CD8-positive, alpha-beta memory T cell (primary cell): ENCODE measurements around the gene CHST3. TPM values are rescaled to one million over a fixed set of nuclear protein-coding genes. Genes with fewer than 3 reads are reported as not detected.

Source experiments
- CTCF ChIA-PET: fragments of 350-600 bp; sonication (Branson Sonifier 250); formaldehyde crosslinking; loops from one replicate; lab custom pipeline; 2021; ENCODE audit warnings: antibody characterized with exemption; lab: Charles Lee
- POLR2A ChIA-PET: fragments of 350-600 bp; sonication (Branson Sonifier 250); formaldehyde crosslinking; loops from one replicate; lab custom pipeline; 2021; ENCODE audit warnings: antibody characterized with exemption; lab: Charles Lee
- DNase-seq, 5 donors: peaks; one replicate each; pipeline versions ENCODE4 v3.0.0 to v3.0.0-alpha.2; 2020 to 2022; ENCODE audit warnings: mixed read lengths in 1 of 5
- H3K27ac ChIP-seq: one replicate; pipeline ENCODE4 v1.7.0; 2013; ENCODE audit warnings: low read depth, mild to moderate bottlenecking, low read length, moderate library complexity
- H3K27me3 ChIP-seq: 2 replicates; pipeline ENCODE4 v1.7.0; 2013; ENCODE audit warnings: low read length, mild to moderate bottlenecking; ENCODE audit not compliant: insufficient read depth, poor library complexity, severe bottlenecking
- H3K36me3 ChIP-seq: 2 replicates; pipeline ENCODE4 v1.7.0; 2013; ENCODE audit warnings: mild to moderate bottlenecking, low read length, moderate library complexity; ENCODE audit not compliant: insufficient read depth
- H3K4me1 ChIP-seq: 2 replicates; pipeline ENCODE4 v1.7.0; 2013; ENCODE audit warnings: mild to moderate bottlenecking, low read length, moderate library complexity; ENCODE audit not compliant: insufficient read depth
- H3K4me3 ChIP-seq: 2 replicates; pipeline ENCODE4 v1.7.0; 2013; ENCODE audit warnings: mild to moderate bottlenecking, low read length
- H3K9me3 ChIP-seq: 2 replicates; pipeline ENCODE4 v1.7.0; 2013; ENCODE audit warnings: mild to moderate bottlenecking, low read length
- H3K27ac Mint-ChIP-seq, 8 donors: one replicate each; pipeline ENCODE4 v1.8.0; 2020 to 2021; ENCODE audit warnings: mixed read lengths in 8 of 8, mild to moderate bottlenecking in 6 of 8, inconsistent platforms in 3 of 8, moderate library complexity in 3 of 8
- H3K27me3 Mint-ChIP-seq, 2 donors: one replicate each; pipeline ENCODE4 v1.8.0; 2020 to 2021; ENCODE audit warnings: mixed read lengths in 2 of 2, mild to moderate bottlenecking in 1 of 2, moderate library complexity in 1 of 2
- H3K36me3 Mint-ChIP-seq, 3 donors: one replicate each; pipeline ENCODE4 v1.8.0; 2020 to 2021; ENCODE audit warnings: mixed read lengths in 3 of 3, inconsistent platforms in 1 of 3, mild to moderate bottlenecking in 1 of 3
- H3K4me1 Mint-ChIP-seq, 3 donors: one replicate each; pipeline ENCODE4 v1.8.0; 2020 to 2021; ENCODE audit warnings: mixed read lengths in 3 of 3, inconsistent platforms in 1 of 3, mild to moderate bottlenecking in 1 of 3
- H3K4me3 Mint-ChIP-seq, 7 donors: one replicate each; pipeline ENCODE4 v1.8.0; 2020 to 2021; ENCODE audit warnings: mixed read lengths in 7 of 7, mild to moderate bottlenecking in 6 of 7, moderate library complexity in 4 of 7, inconsistent platforms in 2 of 7
- H3K9me3 Mint-ChIP-seq, 5 donors: one replicate each; pipeline ENCODE4 v1.8.0; 2020 to 2022; ENCODE audit warnings: mixed read lengths in 5 of 5, mild to moderate bottlenecking in 3 of 5, moderate library complexity in 2 of 5, inconsistent platforms in 1 of 5
- polyA plus RNA-seq: library from polyadenylated mRNA; unstranded; fragments of 300-500 nt; fragmentation: Illumina TruSeq; gene quantifications from one replicate; pipeline ENCODE4 v1.2.3, GENCODE V29; 2021
- total RNA-seq, 2 experiments: library from RNA; stranded (reverse); gene quantifications; one replicate each; pipeline ENCODE4 v1.2.3, GENCODE V29; 2021

The CHST3 gene
- total and polyA plus RNA-seq, 3 experiments from 2014 or later, result 0.07 TPM; not detected in 1

DNA sequence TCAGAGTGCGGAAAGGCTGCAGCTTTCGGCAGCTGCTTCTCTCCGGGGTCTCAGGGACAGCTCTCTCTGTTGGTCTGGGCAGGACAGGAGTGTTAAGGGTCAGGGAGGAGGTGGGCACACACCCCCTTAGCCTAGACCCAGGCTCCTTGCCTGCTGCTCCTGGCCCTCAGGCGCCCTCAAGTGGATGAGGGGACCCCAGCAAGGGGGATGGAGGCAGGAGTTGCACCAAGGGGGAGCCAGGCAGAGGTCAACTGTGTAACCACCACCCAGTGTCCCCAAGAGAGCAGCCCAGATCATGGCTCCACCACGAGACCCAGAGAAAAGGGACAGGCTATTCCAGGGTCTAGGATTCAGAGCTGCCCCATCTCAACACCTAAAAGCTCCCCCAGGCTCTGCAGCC lies 97.3 kb downstream of the CHST3 start:
- DNase-seq, result no peak
- peak overlapping the region in 3 of 7 donors; percentile 26 to 85 (median 79) for H3K4me3 Mint-ChIP-seq
- no peaks in the 10 kb centered on the region for H3K4me1 ChIP-seq
- ChIA-PET CTCF (interaction anchor here (0.8 to 4.2 kb wide), 6 partner anchors 13 to 278 kb away, joined by 3 to 24 read pairs (median 3); no protein-coding TSS in a partner anchor), POLR2A (interaction anchor here (0.8 to 2.0 kb wide), 4 partner anchors 10 to 27 kb away, joined by 3 to 7 read pairs (median 5); partner anchors contain the start of gene SPOCK2)
- peaks cover 0 to 55% (median 7%) of the 10 kb centered on the region in 3 donors for H3K36me3 Mint-ChIP-seq
- H3K27ac ChIP-seq, result no peak overlapping the region
- peaks cover 0 to 8% of the 10 kb centered on the region in 2 donors for H3K27me3 Mint-ChIP-seq
- no peak overlapping the region for H3K4me3 ChIP-seq
- peak overlapping the region in 7 of 8 donors; percentile 43 to 88 (median 83) for H3K27ac Mint-ChIP-seq
- H3K9me3 ChIP-seq, result no peaks in the 10 kb centered on the region
- H3K4me1 Mint-ChIP-seq, result peaks cover 21 to 53% (median 21%) of the 10 kb centered on the region in 3 donors
- H3K27me3 ChIP-seq, result no peaks in the 10 kb centered on the region
- H3K36me3 ChIP-seq, result peaks cover 35% of the 10 kb centered on the region
- peaks cover 0 to 4% (median 0%) of the 10 kb centered on the region in 5 donors for H3K9me3 Mint-ChIP-seq

DNA sequence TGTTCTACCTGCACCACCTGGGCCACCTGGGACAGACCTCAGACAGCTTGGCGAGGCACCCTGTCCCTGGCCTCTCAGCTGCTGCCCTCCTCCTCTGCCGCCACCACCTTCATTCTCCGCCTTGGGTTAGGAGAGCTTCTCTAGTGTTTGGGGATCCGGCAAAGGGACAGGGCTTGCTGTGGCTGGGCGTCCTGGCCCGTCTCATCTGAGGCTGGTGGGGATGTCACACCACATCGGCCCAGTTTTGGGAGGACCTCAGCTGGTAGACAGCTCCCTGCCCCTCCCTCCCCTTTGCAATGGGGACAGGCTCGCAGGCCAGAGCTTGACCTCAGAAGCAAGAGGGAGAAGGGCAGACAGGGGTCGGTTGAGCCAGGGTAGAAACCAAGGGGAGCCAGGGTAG lies 97.7 kb downstream of the CHST3 start:
- no peak overlapping the region for H3K27ac ChIP-seq
- Mint-ChIP-seq H3K4me3 (peak overlapping the region in 2 of 7 donors; percentile 20 to 79), H3K36me3 (peaks cover 0 to 59% (median 7%) of the 10 kb centered on the region in 3 donors), H3K27me3 (peaks cover 0 to 8% of the 10 kb centered on the region in 2 donors), H3K9me3 (peaks cover 0 to 4% (median 0%) of the 10 kb centered on the region in 5 donors), H3K4me1 (peaks cover 21 to 53% (median 21%) of the 10 kb centered on the region in 3 donors), H3K27ac (peak overlapping the region in 7 of 8 donors; percentile 37 to 89 (median 73))
- ChIA-PET POLR2A (interaction anchor here (0.8 to 2.0 kb wide), 3 partner anchors 10 to 26 kb away, joined by 3 to 7 read pairs (median 6); no protein-coding TSS in a partner anchor), CTCF (interaction anchor here (0.8 to 4.2 kb wide), 6 partner anchors 13 to 278 kb away, joined by 3 to 24 read pairs (median 3); no protein-coding TSS in a partner anchor)
- no peak overlapping the region for H3K4me3 ChIP-seq
- no peaks in the 10 kb centered on the region for H3K27me3 ChIP-seq
- no peak for DNase-seq
- H3K4me1 ChIP-seq, result no peaks in the 10 kb centered on the region
- no peaks in the 10 kb centered on the region for H3K9me3 ChIP-seq
- peaks cover 40% of the 10 kb centered on the region for H3K36me3 ChIP-seq

GRCh38 chr10:72062382-72062781 lies 98.2 kb downstream of the CHST3 start:
- H3K4me3 ChIP-seq, result no peak overlapping the region
- Mint-ChIP-seq H3K4me1 (peaks cover 21 to 53% (median 21%) of the 10 kb centered on the region in 3 donors), H3K4me3 (peak overlapping the region in 2 of 7 donors; percentile 20 to 52), H3K9me3 (peaks cover 0 to 5% (median 0%) of the 10 kb centered on the region in 5 donors), H3K27me3 (peaks cover 0 to 6% of the 10 kb centered on the region in 2 donors), H3K36me3 (peaks cover 0 to 64% (median 8%) of the 10 kb centered on the region in 3 donors), H3K27ac (peak overlapping the region in 6 of 8 donors; percentile 55 to 89 (median 66))
- DNase-seq, result no peak
- H3K27me3 ChIP-seq, result no peaks in the 10 kb centered on the region
- H3K27ac ChIP-seq, result no peak overlapping the region
- POLR2A ChIA-PET, result interaction anchor here (0.8 to 2.0 kb wide), 2 partner anchors 17 to 25 kb away, joined by 6 to 7 read pairs; no protein-coding TSS in a partner anchor
- H3K4me1 ChIP-seq, result no peaks in the 10 kb centered on the region
- peaks cover 44% of the 10 kb centered on the region for H3K36me3 ChIP-seq
- CTCF ChIA-PET, result interaction anchor here (0.9 to 4.2 kb wide), 3 partner anchors 13 to 18 kb away, joined by 3 to 24 read pairs (median 3); no protein-coding TSS in a partner anchor
- no peaks in the 10 kb centered on the region for H3K9me3 ChIP-seq

Other genes starting within 250 kb of the CHST3 start
- under 1 TPM; 0.04 to 0.11 TPM for gene C10orf105, start 244.6 kb upstream of the CHST3 start, total RNA-seq
- gene C10orf105, start 244.6 kb upstream of the CHST3 start, polyA plus RNA-seq, result 0.23 TPM
- gene VSIR, start 190.9 kb upstream of the CHST3 start, total RNA-seq, result 10 to 100 TPM; 59.6 to 61.4 TPM
- gene VSIR, start 190.9 kb upstream of the CHST3 start, polyA plus RNA-seq, result 349 TPM
- 100 to 1,000 TPM; 115 to 119 TPM for gene PSAP, start 113.1 kb upstream of the CHST3 start, total RNA-seq
- 432 TPM for gene PSAP, start 113.1 kb upstream of the CHST3 start, polyA plus RNA-seq
- gene SPOCK2, start 124.2 kb downstream of the CHST3 start, total RNA-seq, result 10 to 100 TPM; 63.0 to 69.2 TPM
- 202 TPM for gene SPOCK2, start 124.2 kb downstream of the CHST3 start, polyA plus RNA-seq